ENCODE data around the gene NOL11. TPM values are rescaled to one million over a fixed set of nuclear protein-coding genes. Genes with fewer than 3 reads are reported as not detected.

Gene NOL11
- total RNA-seq, 2 experiments from 2014 or later = 74.3 to 76.0 TPM

- Mint-ChIP-seq H3K4me1 (ENCODE audit: low read depth) (no peaks in the 10 kb centered on the region), H3K4me3 (no peak overlapping the region), H3K27me3 (no peaks in the 10 kb centered on the region), H3K9me3 (no peaks in the 10 kb centered on the region), H3K27ac (no peak overlapping the region), H3K36me3 (ENCODE audit: low read depth) (no peaks in the 10 kb centered on the region)
- ATAC-seq = no peak
- no peak for DNase-seq
- ChIA-PET POLR2A (interaction anchor here (2.7 kb wide), 1 partner anchor 10 kb away, joined by 11 read pairs; the partner anchor contains the start of gene NOL11), CTCF (interaction anchor here (0.7 to 3.2 kb wide), 5 partner anchors 10 to 366 kb away, joined by 3 to 8 read pairs (median 4); no protein-coding TSS in a partner anchor)
- intact Hi-C loops (cut with micrococcal nuclease) = no loop called here
- no peak for TF ChIP-seq CTCF (IDR thresholded peaks at IDR 0.05)
Measured at GRCh38 chr17:67707442-67707841, 10.3 kb upstream of the NOL11 start.

GRCh38 chr17:67708378-67708777 is 9.4 kb upstream of the NOL11 start:
- intact Hi-C loops (cut with micrococcal nuclease) = no loop called here
- H3K36me3 Mint-ChIP-seq (ENCODE audit: low read depth) = no peaks in the 10 kb centered on the region
- peaks cover 1% of the 10 kb centered on the region for H3K27me3 Mint-ChIP-seq
- ATAC-seq = no peak
- no peak for TF ChIP-seq CTCF (IDR thresholded peaks at IDR 0.05)
- POLR2A ChIA-PET = interaction anchor here (2.7 kb wide), 1 partner anchor 9 kb away, joined by 11 read pairs; the partner anchor contains the start of gene NOL11
- no peak overlapping the region for H3K4me3 Mint-ChIP-seq
- no peak for DNase-seq
- CTCF ChIA-PET = interaction anchor here (0.9 to 3.2 kb wide), 5 partner anchors 11 to 366 kb away, joined by 3 to 8 read pairs (median 3); no protein-coding TSS in a partner anchor
- no peak overlapping the region for H3K27ac Mint-ChIP-seq
- H3K9me3 Mint-ChIP-seq = no peaks in the 10 kb centered on the region
- no peaks in the 10 kb centered on the region for H3K4me1 Mint-ChIP-seq (ENCODE audit: low read depth)

GRCh38 chr17:67711916-67712315 is 5.8 kb upstream of the NOL11 start:
- Mint-ChIP-seq H3K27me3 (peaks cover 1% of the 10 kb centered on the region), H3K4me3 (no peak overlapping the region), H3K27ac (no peak overlapping the region), H3K9me3 (no peaks in the 10 kb centered on the region), H3K4me1 (ENCODE audit: low read depth) (peaks cover 7% of the 10 kb centered on the region), H3K36me3 (ENCODE audit: low read depth) (peaks cover 2% of the 10 kb centered on the region)
- intact Hi-C loops (cut with micrococcal nuclease) = no loop called here
- no peak for ATAC-seq
- no peak for DNase-seq
- TF ChIP-seq CTCF (IDR thresholded peaks at IDR 0.05) = no peak
- CTCF ChIA-PET = interaction anchor here (1.5 kb wide), 1 partner anchor 22 kb away, joined by 3 read pairs; no protein-coding TSS in a partner anchor
- POLR2A ChIA-PET = interaction anchor here (1.3 to 1.7 kb wide), 2 partner anchors 13 to 334 kb away, joined by 4 read pairs; no protein-coding TSS in a partner anchor

- POLR2A ChIA-PET = interaction anchor here (1.3 kb wide), 1 partner anchor 334 kb away, joined by 4 read pairs; no protein-coding TSS in a partner anchor
- H3K27ac Mint-ChIP-seq = no peak overlapping the region
Measured at GRCh38 chr17:67712375-67712774, 5.4 kb upstream of the NOL11 start.

More at GRCh38 chr17:67712375-67712774, 5.4 kb upstream of the NOL11 start:
- intact Hi-C loops (cut with micrococcal nuclease) = no loop called here
- no peak for DNase-seq
- no peak overlapping the region for H3K4me3 Mint-ChIP-seq
- ATAC-seq = no peak
- H3K36me3 Mint-ChIP-seq (ENCODE audit: low read depth) = peaks cover 2% of the 10 kb centered on the region
- no peaks in the 10 kb centered on the region for H3K9me3 Mint-ChIP-seq
- CTCF ChIA-PET = interaction anchor here (1.5 kb wide), 1 partner anchor 22 kb away, joined by 3 read pairs; no protein-coding TSS in a partner anchor
- TF ChIP-seq CTCF (IDR thresholded peaks at IDR 0.05) = no peak
- H3K4me1 Mint-ChIP-seq (ENCODE audit: low read depth) = peaks cover 9% of the 10 kb centered on the region
- H3K27me3 Mint-ChIP-seq = peaks cover 1% of the 10 kb centered on the region

All from activated CD8-positive, alpha-beta T cell treated with anti-CD3 and anti-CD28 coated beads for 36 hours (primary cell).